HG03378 (cell line): ENCODE results near the gene EXOC6B.

Source experiments
- ATAC-seq: cut with Tn5 transposase; IDR thresholded peaks from one replicate; pipeline ENCODE4 v1.9.1; 2021; ENCODE audit warnings: mild to moderate bottlenecking, moderate library complexity; ENCODE audit not compliant: unreplicated experiment

The EXOC6B gene

DNA sequence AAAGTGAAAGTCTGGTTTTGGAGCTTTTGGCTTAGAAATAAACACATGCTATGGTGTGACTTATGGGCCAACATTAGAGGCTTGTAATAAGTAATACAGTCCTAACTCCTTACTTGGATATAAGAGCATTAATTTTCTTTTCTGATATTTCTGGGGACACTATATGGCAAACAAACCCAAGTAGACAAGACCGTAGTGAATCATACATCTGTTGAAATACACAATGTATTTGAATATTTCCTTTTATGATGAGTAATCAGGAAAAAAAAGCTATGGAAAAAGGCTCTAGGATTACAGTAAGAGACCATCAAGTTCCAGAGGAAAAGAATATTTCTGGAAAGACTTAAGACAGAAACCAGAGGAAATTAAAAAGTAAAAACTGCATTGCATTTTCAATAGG lies 532.2 kb downstream of the EXOC6B start:
- no peak for ATAC-seq

DNA sequence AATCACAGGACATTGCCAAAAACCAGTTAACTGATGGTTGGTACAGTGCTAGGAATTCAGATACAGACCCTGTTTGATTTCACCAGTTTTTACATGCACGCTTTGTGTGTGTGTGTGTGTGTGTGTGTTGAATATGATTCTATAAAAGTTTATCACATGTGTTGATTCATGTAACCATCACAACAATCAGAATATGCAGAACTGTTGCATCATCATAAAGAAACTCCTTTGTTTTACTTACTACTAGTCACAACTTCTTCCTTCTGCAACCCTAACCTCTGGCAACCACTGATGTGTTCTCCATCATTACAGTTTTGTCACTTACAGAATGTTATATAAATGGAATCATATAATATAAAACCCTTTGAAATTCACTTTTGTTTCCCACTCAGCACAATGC lies 533.4 kb downstream of the EXOC6B start:
- ATAC-seq: no peak

DNA sequence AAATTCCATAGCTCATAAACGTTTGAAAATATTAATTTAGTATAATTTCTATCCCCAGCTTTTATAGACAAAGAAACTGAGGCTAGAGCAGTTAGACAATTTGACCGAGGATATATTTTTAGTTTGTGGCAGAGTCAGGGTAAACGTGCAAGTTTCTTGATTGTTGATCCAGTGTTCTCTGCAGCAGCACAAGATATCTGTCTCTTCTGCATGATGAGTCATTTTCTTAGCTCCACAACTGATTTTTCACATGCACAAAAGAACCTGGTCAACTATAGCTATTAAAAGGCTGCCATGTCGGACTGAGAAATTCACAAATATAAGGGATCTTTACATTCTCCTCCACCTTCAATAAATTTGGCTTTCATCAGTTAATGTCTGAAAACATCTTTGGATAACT lies 534.8 kb downstream of the EXOC6B start:
- no peak for ATAC-seq

DNA sequence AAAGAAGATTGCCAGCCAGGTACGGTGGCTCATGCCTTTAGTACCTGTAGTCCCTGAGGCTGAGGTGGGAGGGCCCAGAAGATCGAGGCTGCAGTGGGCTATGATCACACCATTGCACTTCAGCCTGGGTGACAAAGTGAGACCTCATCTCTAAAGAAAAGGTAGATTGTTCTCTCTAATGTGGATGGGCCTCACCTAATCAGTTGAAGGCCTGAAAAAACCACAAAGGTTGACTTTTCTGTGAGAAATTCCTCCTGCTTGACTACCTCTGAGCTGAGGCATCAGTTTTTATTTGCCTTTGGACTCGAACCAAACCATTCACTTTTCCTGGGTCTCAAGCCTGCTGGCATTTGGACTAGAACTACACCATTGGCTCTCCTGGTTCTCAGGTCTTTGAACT lies 536.1 kb downstream of the EXOC6B start:
- ATAC-seq: no peak

DNA sequence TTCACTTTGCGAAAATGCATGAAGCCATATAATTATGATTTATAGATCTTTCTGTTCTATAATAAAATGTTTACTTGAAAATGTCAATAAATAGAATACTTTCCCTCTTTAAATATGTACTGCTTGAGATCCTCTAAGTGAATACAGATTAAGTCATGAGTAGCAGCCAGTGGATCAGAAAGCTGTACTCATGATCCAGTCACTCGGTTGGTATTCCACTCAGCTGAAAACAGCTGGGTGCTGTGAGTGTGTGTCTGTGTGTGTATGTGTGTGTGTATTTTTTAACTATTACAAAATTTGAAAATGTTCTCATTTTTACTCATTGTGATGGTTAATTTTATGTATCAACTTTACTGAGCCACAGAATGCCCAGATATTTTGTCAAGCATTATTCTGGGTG lies 536.5 kb downstream of the EXOC6B start:
- ATAC-seq: no peak

DNA sequence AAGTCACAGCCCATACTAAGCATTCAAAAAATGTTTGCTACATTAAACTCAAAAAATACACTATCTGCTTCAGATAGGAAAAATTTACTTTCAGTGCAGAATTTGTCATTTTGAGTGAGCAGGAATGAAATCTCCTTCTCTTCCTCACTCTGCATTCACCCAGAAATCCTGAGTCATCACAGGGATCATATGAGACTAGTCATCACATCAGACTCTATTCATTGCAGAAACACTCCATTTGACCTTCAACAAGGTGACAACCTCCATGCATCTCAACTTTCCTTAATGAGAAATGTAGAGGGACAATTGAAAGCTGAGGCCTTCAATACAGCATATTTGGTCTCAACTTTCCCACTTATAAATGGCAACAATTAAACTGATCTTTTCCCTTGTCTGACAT lies 547.8 kb downstream of the EXOC6B start:
- no peak for ATAC-seq

DNA sequence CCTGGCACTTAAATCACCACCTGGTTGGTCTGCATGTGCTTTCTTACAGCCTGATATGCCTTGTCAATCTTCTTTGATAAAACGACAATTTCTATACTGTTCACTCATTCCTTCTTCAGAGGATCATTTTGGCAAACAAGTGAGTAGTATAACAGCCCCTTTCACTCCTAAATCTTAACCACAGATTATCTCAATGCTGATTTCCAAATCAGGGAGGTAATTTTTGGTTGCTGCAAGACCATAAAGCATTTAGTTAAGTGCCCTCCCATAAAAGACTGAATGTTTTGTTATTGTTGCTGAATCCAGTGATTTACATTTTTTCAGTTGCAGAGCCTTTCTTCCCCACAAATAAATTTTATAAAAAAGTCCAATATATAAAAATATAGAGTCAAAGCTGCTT lies 549.0 kb downstream of the EXOC6B start:
- ATAC-seq: no peak

DNA sequence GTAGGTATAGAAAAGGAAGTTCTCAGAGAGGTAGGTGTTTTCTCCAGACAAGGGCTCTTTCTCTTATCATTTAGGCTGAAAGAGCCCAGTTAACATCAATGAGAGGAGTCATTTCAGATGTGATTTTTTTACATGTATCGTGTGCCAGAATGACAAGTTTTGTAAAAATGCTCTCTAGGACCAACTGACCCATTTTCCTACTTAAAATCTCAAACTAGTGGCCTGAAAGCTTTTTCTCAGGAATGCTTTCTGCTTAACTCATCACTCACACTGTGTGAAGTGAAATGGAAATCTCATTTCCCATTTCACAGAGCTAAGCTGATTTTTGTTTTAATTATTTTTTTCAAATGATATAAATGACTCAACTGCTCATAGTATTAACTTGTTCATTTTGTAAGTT lies 549.5 kb downstream of the EXOC6B start:
- ATAC-seq: no peak

DNA sequence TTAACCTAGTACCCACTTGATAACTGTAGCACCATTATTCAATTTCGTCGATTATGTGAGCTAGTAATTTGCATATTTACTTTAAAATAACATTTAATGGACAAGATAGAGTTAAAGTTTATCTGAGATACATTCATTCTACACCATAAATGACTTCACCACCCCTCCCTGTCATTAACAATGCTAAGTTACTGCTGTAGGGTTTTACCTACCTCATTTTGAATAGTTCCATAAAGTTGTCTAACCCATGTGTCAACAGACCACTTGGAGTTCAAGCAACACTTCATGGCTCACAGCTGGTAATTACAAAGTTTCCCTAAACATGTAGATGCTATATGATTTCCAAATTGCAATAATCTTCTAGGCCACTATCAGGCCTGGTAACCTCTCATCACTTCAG lies 550.7 kb downstream of the EXOC6B start:
- no peak for ATAC-seq

DNA sequence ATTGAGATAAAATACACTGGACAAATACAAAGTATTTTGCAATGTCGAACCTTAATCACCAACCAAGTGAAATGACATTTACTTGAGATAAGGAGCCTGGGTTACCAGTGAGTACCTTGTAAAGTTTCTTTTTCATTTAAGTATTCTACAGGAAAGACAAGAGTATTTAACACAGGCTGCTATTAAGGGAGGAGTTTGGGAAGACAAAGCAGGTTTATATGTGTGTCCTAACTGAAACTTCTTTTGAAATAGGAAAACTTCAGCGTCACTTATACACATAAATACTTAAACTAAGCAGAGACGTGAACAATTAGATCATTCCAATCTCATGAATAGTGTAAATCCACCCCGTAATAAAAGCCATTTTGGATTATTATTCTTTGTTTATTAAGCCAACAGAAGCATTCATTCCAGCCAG lies 551.4 kb downstream of the EXOC6B start:
- no peak for ATAC-seq

DNA sequence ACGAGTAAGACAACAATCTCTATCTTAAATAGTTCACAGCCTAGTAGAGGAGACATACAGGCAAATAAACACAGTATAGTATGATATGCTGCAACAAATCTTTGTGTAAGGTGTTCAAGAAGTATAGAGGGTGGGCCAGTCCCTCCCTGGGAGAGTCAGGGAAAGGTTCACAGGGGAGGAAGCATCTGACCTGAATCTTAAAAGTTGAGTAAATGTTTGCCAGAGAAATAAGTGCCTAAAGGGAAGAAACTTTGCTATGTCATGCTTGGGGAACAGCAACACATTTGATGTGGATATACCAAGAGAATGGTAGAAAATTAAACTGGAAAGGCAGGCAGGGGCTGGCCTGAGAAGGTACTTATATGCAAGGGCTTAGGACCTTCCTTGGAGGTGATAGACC lies 552.4 kb downstream of the EXOC6B start:
- ATAC-seq: no peak

DNA sequence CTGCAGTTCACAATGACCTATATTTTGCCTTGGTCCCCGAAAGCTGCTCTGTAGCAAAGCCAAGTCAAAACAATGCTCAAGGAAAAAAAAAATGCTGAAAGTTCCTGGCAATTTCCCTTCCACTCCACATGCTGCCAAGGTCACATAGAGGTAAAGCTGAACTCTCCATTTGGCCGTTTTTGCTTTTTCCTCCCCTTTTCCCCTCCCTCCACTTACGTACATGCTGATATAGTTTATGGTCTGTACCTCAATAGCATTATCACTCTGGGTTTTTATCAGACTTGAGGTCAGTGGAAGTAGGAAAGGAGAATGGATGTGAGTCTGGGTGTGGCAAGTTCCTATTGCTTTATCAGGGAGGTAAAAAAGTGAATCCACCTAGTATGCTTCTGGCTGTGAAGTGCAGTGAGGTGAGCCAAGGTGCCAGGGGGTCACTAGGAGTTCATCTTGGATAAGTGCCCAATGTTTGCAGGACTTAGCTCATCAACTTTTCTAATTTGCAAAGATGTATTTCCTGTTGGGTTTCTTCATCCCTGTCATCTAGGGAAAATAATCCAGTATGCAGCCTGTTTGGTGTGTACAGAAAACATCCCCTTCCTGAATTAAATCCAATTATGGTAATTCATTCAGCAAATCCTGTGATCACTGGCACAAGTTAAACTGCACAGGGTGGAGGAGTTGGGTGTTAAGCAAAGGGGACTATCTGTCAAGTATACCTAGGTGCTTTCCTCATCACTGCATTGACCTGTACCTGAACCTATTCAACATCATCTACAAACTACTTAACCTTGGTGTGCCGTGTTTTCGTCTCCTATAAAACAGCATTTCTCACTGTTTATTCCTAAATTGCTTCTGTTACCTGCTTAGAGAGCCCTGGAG lies 553.8 kb downstream of the EXOC6B start:
- no peak for ATAC-seq

DNA sequence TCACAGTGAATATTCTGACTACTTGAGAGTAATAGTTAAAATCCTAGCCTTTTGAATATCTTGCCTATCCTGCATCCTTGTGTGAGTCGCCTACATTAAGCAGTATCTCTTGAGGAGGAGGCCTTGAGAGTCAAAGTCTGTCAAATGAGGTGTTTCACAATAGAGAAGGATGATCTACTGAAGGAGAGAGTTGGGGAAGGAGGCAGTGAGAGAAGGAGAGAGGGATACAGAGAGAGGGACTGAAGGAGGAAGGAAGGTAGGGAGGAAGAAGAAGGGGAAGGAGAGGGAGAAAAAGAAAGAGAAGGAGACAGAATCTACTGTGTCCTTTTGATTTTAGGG lies 554.6 kb downstream of the EXOC6B start:
- ATAC-seq: no peak

DNA sequence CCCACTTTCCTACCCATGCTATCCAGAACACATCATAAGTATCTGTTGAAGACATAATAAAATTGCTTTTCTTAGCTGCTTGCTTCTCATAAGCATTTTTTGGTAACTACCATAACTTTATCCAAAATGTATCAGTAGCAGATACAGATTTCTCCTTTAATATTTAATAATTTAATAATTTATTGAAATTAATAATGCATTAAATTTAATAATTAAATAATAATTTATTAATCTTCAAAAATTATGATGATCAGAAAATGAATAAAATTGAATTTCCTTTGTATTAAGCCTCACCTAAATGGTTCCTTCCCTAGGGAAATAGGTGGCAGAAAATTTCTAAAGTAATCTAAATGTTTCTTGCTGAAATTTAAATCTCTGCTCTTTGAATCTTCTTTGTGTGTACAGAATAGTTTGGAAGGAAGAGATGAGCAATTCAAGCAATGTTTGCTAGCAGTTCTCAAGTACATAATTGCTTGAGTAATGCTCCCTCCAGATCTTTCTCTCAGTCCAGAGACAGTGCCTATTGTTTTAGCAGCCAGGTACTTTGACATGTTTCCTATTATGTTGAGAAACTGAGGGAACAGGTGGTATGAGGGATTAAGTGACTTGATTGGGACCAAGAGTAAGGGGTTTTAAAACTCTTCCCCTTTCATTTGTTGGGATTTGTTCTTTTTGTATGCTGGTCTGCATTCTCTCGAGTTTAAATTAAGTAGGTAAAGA lies 555.1 kb downstream of the EXOC6B start:
- ATAC-seq: no peak

DNA sequence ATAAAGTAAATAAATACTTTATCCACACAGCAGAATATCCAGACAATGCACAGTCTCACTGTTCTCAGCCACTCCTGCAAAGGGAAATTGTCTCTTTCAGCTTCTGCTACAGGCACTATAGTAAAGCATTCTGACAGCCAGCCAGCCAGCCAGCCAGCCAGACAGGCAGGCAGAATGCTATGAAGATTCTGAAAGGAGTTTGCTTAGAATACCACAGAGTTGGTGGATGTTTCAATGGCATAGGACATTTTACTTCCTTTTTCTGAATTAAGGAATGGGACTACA lies 562.1 kb downstream of the EXOC6B start:
- ATAC-seq: no peak

DNA sequence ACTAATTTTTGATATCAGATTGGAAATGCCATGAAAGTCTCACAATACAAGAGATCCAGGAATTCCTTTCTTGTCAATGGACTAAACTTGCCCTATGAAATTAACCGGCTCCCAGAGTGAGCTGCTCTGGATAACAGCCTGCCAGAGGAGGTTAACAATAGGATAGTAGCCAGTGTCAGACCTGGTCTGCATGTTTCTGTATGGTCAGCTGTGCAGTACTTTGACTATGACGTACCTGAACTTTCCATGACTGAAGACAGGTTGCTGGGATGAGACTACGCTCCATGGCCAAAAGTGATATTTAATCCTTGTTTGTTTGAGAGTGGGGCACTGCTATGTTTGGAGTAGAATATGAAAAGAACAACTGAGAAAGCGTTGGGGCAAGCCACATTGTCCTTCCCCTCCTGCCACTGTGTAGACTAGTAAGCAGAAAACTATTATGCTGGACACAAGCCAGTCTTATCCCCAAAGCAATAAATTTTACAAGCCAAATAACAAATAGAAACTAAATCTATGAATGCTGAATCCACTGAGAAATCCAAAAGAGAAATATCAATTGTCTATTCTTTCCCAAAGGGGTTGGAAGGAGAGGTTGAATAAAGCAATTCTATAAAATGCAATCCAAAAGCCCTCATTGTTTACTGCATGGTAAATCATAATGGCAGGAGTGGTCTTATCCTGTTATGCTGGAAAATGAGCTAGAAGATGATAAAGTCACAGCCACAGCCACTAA lies 562.6 kb downstream of the EXOC6B start:
- ATAC-seq: no peak

DNA sequence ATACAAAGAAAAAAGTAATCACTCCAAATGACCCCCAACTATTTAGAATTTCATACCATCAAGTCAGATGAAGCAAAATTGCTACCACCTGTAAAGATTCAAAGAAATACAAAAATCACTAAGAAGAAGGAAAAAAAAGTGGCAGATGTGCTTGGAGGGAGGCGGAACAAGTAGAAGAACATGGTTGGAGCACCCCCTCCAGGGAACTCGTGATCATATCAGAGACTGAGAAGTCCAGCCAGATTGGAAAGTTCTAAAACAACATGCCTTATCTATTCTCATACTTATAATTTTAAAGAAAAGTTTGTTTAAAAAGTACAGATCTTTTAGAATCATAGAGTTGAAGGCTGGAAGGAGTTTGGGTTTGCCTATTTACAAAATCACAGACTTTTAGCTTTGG lies 564.8 kb downstream of the EXOC6B start:
- no peak for ATAC-seq

DNA sequence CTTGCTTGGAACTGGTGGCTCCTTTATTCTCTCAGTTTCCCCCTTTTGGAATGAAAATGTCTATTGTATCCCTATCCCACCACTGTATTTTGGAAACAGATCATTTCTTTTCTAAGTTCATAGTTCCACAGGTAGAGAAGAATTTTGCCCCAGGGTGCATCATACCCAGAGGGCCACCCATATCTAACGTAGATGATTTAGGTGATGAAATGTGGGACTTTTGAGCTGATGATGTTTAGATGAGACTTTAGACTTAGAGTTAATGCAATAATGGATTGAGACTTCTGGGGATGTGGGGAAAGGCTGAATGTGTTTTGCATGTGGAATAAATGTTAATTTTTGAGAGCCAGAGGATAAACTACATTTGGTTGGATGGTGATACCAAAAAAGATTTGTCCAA lies 570.3 kb downstream of the EXOC6B start:
- no peak for ATAC-seq

DNA sequence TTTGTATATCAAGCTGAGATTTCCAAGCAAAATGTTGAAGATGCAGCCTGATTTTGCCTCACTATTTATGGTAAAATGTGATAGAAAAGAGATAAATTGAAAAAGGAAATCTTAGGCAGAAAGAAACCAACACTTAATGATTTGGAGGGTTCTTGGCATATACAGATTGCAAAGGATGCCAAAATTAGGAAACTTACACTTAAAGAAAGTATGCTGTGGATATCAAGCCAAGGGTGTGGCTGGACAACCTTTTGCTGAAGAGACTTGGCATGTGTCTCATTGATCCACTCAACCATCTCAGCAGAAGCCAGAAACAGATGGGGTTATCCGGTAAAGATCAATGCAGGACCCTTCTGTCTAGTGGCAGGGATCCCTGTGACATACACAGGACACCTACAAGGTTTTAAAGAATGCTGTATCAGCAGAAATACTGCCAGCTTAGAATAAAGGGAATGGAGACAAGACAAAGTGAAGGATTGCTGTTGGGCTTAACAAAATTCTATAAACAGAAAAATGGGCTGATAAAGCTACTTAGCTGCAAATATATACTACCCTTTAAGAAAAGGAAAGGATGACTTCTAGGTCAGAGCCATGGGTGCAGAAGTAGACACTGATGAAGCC lies 570.9 kb downstream of the EXOC6B start:
- ATAC-seq: no peak

DNA sequence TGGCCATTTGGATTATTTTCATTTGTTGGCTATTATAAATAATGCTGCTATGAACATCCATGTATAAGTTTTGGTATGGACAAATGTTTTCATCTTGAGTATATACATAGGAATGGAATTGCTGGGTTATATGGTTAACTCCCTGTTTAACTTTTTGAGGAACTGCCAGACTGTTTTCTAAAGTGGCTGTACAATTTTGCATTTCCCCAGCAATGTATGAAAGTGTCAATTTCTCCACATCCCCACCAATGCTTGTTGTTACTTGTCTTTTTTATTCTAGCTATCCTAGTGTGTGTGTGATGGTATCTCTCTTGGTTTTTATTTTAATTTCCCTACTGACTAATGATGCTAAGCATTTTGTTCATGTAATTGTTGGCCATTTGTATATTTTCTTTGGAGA lies 587.5 kb downstream of the EXOC6B start:
- ATAC-seq: no peak

DNA sequence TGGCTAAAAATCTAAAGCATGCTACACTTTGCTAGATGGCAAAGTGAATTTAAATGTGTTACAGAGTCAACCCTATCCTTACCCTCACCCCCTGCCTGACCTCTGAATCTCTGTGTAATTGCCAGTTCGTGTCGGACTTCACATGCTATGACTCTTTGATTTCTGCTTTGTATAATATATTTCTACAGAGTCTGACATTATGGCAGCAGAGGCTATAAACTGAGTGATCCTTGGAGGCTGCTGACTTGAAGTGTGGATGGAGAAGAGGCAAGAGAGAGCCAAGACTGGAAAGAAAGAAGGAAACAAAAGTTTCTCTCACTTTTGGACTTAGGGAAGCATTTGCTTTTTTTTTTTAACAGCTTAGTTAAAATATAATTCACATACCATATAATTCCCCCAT lies 588.3 kb downstream of the EXOC6B start:
- ATAC-seq: no peak
